GM21423 (cell line): Measurements from ENCODE around the gene CFAP45.
"Not testable (repeated sequence)": the region's sequence is repeated elsewhere in the genome, so short reads cannot be mapped to it uniquely, and the experiment has no call there.

Experiments used
- ATAC-seq: cut with Tn5 transposase; IDR thresholded peaks from one replicate; pipeline ENCODE4 v1.9.1; 2021; ENCODE audit warnings: mild to moderate bottlenecking, moderate library complexity; ENCODE audit not compliant: unreplicated experiment

CFAP45 gene

GRCh38 chr1:159908031-159908940 is 8.3 kb upstream of the CFAP45 start:
- ATAC-seq = no peak

DNA sequence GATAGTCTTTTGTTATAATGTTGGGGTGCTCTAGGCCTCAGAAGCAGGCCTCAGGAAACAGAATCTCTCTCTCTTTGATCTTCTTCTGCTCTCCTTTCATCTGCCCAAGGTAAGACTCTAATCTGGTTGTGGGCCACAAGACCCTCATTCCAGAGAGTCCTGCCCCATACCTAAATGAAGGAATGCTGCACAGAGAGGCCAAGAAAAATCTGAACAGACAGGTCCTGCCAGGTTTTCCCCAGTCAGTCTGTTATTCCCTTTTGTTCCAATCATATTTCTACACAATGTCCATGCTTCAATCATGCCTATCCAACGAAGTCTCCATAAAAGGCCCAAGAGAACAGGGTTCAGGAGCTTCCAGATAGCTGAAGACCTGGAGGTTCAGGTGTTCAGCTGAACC is 7.0 kb upstream of the CFAP45 start:
- no peak for ATAC-seq

- not testable (repeated sequence) for ATAC-seq
These were observed 4.1 kb upstream of the CFAP45 start for GRCh38 chr1:159904036-159904435.

DNA sequence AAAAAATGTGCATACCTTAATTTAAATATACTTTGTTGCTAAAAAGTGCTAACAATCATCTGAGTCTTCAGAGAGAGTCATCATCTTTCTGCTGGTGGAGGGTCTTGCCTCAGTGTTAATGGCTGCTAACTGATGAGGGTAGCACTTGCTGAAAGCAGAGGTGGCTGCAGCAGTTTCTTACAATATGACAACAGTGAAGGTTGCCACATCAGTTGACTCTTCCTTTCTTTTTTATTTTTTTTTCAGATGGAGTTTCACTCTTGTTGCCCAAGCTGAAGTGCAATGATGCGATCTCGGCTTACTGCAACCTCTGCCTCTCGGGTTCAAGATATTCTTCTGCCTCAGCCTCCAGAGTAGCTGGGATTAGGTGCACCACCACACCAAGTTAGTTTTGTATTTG is 2.6 kb upstream of the CFAP45 start:
- no peak for ATAC-seq

DNA sequence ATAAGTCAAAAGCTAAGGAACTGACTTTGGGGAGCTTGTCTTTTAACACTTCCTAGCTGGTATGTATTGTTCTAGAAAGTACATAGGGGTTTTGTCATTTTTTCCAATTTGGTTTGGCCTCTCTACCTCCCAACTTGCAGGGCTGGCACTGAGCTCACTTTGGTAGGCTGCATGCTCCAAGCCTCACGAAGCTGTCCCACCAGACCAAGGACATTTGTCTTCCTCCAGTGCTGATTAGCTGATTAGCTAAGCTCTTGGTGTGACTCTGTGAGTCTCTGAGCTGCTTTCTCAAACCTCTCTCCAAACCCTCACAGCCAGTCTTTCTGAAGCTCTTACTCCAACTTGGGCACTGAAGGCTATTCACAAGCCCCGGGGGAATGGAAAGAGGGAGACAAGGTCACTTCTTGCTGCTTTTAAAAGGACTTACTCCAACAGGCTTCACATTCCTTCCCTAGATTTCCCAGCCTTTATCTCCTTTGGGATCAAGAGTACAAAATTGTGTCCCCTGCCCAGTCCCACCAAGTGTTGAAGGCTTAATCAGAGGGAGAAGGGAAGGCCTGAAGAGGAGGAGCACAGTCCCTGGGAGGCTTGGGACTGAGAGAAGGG is 893 bp upstream of the CFAP45 start:
- ATAC-seq = no peak

DNA sequence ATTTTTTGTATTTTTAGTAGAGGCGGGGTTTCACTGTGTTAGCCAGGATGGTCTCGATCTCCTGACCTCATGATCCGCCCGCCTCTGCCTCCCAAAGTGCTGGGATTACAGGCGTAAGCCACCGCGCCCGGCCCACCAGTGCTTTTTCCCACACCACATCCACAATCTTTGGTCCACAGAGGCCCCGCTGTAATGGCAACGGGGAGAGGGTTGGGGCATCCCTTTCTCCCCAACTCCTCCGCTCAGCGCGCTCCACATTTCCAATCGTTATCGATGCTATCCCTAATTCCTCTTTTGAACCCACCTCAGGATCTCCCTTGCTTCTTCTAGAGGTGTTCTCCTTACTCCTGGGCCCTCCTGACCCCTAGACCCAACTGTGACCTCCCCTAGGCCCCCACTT is 331 bp downstream of the CFAP45 start:
- not testable (repeated sequence) for ATAC-seq

DNA sequence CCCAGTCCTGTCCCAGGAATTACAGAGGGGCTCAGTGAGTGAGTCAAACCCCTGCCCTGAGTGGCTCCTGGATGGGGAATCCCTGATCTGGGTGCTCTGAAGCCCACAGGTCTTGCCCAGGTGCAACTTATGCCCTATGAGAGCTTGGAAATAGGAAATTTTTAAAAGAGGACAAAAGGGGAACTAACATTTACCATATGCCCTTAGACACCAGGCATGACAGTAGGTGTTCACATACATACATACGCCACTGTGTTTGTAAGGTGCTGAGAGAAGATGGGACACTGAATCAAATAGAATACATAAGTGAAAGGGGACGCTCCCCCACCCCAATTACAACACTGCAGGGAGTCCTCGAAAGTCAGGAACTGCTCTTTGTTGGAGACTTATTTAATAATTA is 1.4 kb downstream of the CFAP45 start:
- ATAC-seq = no peak

- ATAC-seq = no peak
These were observed 2.0 kb downstream of the CFAP45 start for GRCh38 chr1:159897962-159898361.

DNA sequence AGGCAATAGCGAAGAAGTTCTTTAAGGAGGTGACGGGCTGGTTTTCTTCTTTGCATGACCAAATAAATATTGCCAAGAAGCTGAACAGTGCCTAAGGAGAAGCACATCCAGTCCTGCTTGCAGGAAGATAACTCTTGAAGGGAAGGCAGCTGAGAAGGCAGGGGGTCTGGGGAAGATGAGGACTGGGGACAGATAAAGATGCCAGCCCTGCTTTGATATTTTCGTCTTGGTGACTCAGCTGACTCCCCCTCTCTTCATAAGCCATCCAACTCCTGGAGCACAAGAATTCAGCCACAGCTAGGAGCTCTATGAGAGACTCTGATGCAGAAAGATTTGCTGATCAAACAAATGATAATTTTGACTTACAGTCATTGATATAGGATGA is 3.4 kb downstream of the CFAP45 start:
- ATAC-seq = no peak

GRCh38 chr1:159895836-159896545 is 4.0 kb downstream of the CFAP45 start:
- ATAC-seq = no peak

GRCh38 chr1:159895286-159895685 is 4.7 kb downstream of the CFAP45 start:
- ATAC-seq = no peak

DNA sequence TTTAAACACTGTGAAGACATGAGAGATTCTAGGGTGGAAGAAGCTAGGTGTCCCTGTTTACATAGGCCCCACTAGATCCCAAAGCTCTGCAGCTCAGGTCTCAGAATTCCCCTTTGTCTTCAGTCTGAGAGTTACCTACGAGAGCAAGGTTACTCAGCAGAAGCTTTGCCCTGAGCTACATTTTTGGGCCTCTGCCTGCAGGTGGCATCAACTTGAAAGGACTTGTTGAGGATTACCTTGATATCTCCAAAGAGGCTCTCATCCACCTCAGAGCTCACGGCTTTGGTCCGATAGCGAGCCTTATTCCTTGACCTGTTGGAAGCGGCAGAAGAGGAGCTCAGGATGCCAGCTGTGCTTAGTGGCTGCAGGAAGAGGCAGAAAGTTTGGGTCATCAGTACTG is 7.0 kb downstream of the CFAP45 start:
- no peak for ATAC-seq

DNA sequence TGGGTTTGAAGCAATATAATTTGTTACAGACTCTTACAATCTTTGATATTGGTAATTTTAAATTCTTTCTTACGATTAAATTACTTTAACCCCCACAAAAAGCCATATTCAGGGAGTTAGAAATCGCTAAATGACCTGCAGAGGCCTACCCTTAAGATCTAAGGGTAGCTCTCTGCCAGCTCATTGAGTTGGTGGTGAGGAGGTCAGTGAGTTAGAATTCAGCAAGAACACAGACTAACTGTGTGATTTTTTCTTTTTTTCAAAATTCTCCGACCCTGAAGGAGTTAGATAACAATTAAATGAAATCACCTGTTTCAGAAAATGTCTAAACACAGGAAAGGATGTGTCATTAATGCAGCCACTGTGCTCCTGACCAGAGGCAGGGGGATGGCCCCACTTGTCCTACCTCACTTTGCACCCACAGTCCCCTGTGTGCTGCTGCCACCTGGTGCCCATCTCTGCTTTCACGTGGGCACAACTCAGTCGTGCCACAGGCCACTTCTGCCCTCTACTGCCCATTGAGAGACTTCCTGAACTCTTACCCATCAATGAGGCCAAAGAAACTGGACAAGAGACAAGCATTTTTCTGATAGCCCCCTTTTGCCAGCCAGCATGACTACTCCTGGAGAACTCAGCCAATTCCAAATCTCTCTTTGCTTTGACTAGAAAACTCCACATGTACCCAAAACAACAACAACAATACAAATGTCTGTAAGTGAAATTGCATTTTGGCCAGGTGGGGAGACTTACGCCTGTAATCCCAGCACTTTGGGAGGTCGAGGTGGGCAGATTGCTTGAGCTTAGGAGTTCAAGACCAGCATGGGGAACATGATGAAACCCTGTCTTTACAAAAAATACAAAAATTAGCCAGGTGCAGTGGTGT is 8.4 kb downstream of the CFAP45 start:
- ATAC-seq = no peak

DNA sequence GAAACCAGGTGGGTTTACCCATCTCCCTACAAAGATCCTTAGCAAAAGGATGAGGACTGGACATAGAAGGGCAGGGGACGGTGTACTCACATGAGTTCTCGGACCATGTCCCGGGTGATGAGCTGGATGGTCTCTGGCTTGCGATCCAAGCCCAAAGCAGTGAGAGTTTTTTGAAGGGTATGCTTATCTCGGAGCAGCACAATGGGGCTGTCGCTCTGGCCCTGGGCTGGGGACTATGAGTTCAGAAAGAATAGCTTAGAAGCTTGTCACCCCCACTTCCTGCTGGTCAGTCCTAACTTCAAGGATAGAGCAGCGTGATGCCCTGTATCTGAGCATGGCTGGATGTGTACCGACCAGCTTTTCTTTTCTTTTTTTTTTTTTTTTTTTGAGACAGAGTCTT is 9.6 kb downstream of the CFAP45 start:
- no peak for ATAC-seq

- peak; percentile 88 for ATAC-seq
These were observed 10.1 kb downstream of the CFAP45 start for GRCh38 chr1:159889821-159890252.

DNA sequence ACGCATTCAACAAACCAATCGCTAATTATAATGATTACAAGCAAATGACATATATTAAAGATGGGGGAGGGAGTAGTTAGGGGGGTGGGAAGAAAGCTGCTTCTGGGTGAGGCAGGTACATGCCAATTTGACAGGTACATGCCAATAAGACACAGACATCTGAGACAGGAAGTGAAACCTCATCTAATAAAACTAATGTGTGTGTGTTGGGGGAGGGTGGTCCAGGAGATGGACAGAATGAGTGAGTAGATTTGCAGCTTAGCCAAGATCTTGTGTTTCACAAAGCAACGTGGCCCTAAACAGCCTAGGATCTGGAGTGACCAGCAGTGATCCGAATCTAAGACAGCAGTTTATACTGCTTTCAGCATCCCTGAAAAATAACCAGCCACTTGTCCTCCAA is 10.8 kb downstream of the CFAP45 start:
- ATAC-seq = no peak

- ATAC-seq = no peak
These were observed 15.7 kb downstream of the CFAP45 start for GRCh38 chr1:159884296-159884695.

GRCh38 chr1:159883134-159883533 is 16.8 kb downstream of the CFAP45 start:
- ATAC-seq = no peak

DNA sequence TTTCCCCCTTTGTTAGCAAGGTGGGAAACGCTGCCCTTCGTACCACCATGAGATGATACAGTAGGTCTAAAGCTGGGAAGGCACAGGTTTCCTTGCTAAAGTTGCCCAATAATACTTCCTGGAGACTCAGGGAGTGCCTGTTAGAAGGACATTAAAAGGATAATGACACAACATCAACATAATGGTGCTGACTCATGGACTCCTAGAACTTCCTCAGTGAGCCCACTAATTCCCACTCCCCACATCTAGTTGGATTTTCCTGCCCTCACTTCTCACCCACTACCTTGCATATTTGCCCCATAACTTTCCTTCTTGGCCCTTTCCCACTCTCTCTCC is 17.5 kb downstream of the CFAP45 start:
- no peak for ATAC-seq

- ATAC-seq = no peak
These were observed 18.1 kb downstream of the CFAP45 start for GRCh38 chr1:159881622-159882526.
